HG03469 (cell line): ENCODE data around the gene ZFYVE1.

Source experiments
- ATAC-seq: cut with Tn5 transposase; IDR thresholded peaks from one replicate; pipeline ENCODE4 v1.9.1; 2021; ENCODE audit warnings: mild to moderate bottlenecking, moderate library complexity, moderate number of reproducible peaks; ENCODE audit not compliant: unreplicated experiment

Gene ZFYVE1

DNA sequence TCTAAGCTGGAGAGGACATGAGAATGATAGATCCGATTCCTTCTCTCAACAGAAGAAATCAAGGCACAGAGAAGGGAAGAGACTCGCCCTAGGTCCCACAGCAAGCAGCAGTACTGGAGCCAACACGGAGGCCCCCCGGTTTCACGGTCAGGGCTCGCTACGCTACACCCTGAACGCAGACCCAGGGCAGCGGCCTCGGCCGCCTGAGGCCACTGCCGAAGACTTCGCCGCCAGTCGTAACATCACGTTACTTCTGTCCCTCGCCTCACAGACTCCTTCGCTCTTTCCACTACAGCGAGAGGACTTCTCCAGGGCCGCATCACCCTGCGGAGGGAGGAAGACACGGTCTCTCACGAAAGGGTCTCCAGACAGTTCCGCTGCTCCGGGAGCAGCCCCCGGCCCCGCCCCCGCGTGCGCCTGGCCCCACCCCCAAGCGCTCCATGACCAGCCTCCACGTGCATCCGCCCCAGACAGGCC lies 101.1 kb downstream of the ZFYVE1 start:
- ATAC-seq: peak; percentile 3

DNA sequence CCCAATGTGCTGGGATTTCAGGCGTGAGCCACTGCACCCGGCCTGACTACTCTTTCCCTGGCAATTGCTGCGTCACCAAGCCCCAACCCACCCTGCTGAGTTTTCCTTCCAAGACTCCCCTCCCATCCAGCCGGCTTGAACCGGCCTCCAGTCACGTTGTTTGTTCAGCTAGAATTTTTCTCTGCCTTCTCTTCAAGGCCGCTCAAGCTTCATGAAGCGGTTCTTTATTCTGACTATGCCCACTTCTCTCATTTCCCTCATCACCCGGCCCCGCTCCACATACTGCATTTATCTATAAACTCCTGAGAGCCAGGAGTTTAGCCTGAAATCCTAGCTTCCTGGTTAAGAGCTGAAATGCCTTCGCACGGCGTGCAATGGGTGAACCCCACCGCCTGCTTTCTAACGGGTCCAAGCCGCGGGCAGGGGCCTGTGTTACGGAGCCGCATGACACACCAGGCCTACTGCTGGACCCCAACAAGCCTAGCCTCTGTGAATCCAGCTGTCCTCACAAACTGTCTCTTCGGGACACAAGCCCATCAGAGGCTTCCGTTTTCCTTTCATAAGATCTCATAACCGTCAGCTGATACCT lies 101.6 kb downstream of the ZFYVE1 start:
- no peak for ATAC-seq

GRCh38 chr14:72924337-72924736 lies 102.6 kb downstream of the ZFYVE1 start:
- no peak for ATAC-seq

GRCh38 chr14:72921396-72921795 lies 105.5 kb downstream of the ZFYVE1 start:
- no peak for ATAC-seq

GRCh38 chr14:72920008-72920407 lies 106.9 kb downstream of the ZFYVE1 start:
- ATAC-seq: no peak
